ENCODE results near the gene RNF25.

RNF25 gene

DNA sequence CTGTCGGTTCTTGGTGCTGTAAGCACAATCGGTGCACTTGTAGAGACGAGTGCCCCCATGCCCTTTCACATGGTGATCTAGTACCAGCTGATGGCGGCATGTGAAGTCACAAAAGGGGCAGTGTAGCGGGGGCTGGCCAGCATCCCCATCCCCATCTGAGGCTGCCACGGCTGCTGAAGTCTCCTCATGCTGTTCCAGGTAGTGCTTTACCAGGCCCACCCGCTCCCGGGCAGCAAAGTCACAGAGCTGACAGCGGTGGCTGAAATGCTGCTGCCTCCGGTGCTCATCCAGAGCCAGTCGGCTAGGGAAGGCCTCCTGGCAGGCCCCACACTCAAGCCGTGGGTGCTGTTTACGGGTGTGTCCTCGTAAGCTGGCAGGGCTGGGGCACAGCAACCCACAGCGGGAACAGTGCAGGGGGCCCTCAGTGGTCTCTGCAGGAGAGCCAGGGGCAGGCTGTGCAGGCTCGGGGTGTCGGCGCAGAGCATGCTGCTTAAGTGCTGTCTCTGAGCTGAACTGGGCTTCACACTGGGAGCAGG is 29.6 kb downstream of the RNF25 start:
- TF ChIP-seq, protein P1, sequence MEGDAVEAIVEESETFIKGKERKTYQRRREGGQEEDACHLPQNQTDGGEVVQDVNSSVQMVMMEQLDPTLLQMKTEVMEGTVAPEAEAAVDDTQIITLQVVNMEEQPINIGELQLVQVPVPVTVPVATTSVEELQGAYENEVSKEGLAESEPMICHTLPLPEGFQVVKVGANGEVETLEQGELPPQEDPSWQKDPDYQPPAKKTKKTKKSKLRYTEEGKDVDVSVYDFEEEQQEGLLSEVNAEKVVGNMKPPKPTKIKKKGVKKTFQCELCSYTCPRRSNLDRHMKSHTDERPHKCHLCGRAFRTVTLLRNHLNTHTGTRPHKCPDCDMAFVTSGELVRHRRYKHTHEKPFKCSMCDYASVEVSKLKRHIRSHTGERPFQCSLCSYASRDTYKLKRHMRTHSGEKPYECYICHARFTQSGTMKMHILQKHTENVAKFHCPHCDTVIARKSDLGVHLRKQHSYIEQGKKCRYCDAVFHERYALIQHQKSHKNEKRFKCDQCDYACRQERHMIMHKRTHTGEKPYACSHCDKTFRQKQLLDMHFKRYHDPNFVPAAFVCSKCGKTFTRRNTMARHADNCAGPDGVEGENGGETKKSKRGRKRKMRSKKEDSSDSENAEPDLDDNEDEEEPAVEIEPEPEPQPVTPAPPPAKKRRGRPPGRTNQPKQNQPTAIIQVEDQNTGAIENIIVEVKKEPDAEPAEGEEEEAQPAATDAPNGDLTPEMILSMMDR (IDR thresholded peaks at IDR 0.05; ENCODE audit: borderline replicate concordance, control extremely low read depth, extremely low read depth, insufficient read depth, missing control alignments): no peak
- in situ Hi-C loops (cut with MboI; ENCODE audit: low sequenced_read_pairs, unreplicated experiment): loop anchor here (25.0 kb wide), 1 partner anchor 230 kb away; the partner anchor contains the start of gene VIL1
- no peak for DNase-seq (ENCODE audit: low spot score)

DNA sequence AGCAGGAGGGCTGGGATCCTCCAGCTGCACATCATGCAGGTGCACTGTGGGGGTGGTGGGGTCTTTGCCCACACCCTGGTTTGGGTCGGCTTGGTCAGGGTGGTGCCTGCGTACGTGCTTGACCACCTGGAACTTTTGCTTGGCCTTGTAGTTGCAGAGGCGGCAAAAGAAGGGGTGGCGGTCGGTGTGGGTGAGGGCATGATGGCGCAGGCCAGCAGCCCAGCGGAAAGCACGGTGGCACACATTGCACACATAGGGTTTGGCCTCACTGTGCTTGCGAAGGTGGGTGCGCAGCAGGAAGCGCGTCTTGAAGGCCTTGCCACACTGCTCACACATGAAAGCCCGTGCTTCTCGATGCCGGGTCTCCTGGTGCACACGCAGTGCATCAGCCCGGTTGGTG is 33.4 kb downstream of the RNF25 start:
- TF ChIP-seq, protein P1 (IDR thresholded peaks at IDR 0.05; ENCODE audit: borderline replicate concordance, control extremely low read depth, extremely low read depth, insufficient read depth, missing control alignments): no peak
- no peak for DNase-seq (ENCODE audit: low spot score)
- in situ Hi-C loops (cut with MboI; ENCODE audit: low sequenced_read_pairs, unreplicated experiment): loop anchor here (25.0 kb wide), 1 partner anchor 226 kb away; the partner anchor contains the start of gene VIL1

- TF ChIP-seq, protein P1 (IDR thresholded peaks at IDR 0.05; ENCODE audit: borderline replicate concordance, control extremely low read depth, extremely low read depth, insufficient read depth, missing control alignments): no peak
- in situ Hi-C loops (cut with MboI; ENCODE audit: low sequenced_read_pairs, unreplicated experiment): loop anchor here (25.0 kb wide), 1 partner anchor 223 kb away; the partner anchor contains the start of gene VIL1
- no peak for DNase-seq (ENCODE audit: low spot score)
Observed at GRCh38 chr2:218635719-218636118, 36.1 kb downstream of the RNF25 start.

DNA sequence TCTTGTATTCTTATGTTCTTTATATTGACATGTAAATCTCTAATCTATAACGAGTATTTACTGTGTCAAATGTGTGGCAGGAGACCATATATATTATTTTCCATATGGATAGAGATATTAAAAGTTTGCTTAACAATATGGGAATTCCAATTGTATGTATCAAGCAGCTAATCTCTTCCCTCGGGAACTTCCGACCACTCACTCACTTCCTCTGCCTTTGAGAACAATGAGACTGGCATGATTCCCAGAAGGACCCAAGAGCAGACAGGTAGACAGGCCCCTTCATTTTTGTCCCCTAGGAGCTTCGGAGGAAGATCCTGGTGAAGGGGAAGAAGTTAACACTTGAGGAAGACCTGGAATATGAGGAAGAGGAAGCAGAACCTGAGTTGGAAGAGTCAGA is 40.0 kb downstream of the RNF25 start:
- in situ Hi-C loops (cut with MboI; ENCODE audit: low sequenced_read_pairs, unreplicated experiment): loop anchor here (25.0 kb wide), 1 partner anchor 220 kb away; the partner anchor contains the start of gene VIL1
- no peak for DNase-seq (ENCODE audit: low spot score)
- TF ChIP-seq, protein P1 (IDR thresholded peaks at IDR 0.05; ENCODE audit: borderline replicate concordance, control extremely low read depth, extremely low read depth, insufficient read depth, missing control alignments): no peak

GRCh38 chr2:218627939-218628338 is 43.9 kb downstream of the RNF25 start:
- no peak for DNase-seq (ENCODE audit: low spot score)

GRCh38 chr2:218626369-218626768 is 45.4 kb downstream of the RNF25 start:
- in situ Hi-C loops (cut with MboI; ENCODE audit: low sequenced_read_pairs, unreplicated experiment): loop anchor here (25.0 kb wide), 1 partner anchor 214 kb away; the partner anchor contains the start of gene VIL1
- TF ChIP-seq, protein P1 (IDR thresholded peaks at IDR 0.05; ENCODE audit: borderline replicate concordance, control extremely low read depth, extremely low read depth, insufficient read depth, missing control alignments): no peak
- no peak for DNase-seq (ENCODE audit: low spot score)

More at GRCh38 chr2:218627939-218628338, 43.9 kb downstream of the RNF25 start:
- in situ Hi-C loops (cut with MboI; ENCODE audit: low sequenced_read_pairs, unreplicated experiment): loop anchor here (25.0 kb wide), 1 partner anchor 216 kb away; the partner anchor contains the start of gene VIL1
- TF ChIP-seq, protein P1 (IDR thresholded peaks at IDR 0.05; ENCODE audit: borderline replicate concordance, control extremely low read depth, extremely low read depth, insufficient read depth, missing control alignments): no peak
